Thyroid gland (tissue), 4 donors: ENCODE results near the gene USF1. TPM values are rescaled to one million over a fixed set of nuclear protein-coding genes. Genes with fewer than 3 reads are reported as not detected.

ENCODE experiments used
- DNase-seq, 2 donors: peaks; one replicate each; pipeline ENCODE4 v3.0.0-alpha.2; 2019
- H3K27ac ChIP-seq, 3 donors: fragments of 200-600 bp; sonication (generic); 1 replicate in 2 of 3; 2 replicates in 1 of 3; pipeline ENCODE4 v1.5.1; 2016 to 2019; ENCODE audit warnings: mild to moderate bottlenecking in 1 of 3, moderate library complexity in 1 of 3
- H3K27me3 ChIP-seq: fragments of 200-600 bp; sonication (generic); one replicate; pipeline ENCODE4 v1.5.1; 2019
- H3K36me3 ChIP-seq, 2 donors: fragments of 200-600 bp; sonication (generic); one replicate each; pipeline ENCODE4 v1.5.1; 2016 to 2019
- H3K4me1 ChIP-seq, 2 donors: fragments of 200-600 bp; sonication (generic); one replicate each; pipeline ENCODE4 v1.5.1; 2017 to 2019
- H3K4me3 ChIP-seq, 3 donors: fragments of 200-600 bp; sonication (generic); replicated peaks in 1 of 3; 1 replicate in 2 of 3; 2 replicates in 1 of 3; pipeline ENCODE4 v1.5.1; 2016; ENCODE audit warnings: mild to moderate bottlenecking in 1 of 3
- H3K9me3 ChIP-seq: fragments of 200-600 bp; sonication (generic); one replicate; pipeline ENCODE4 v1.5.1; 2017
- POLR2A ChIP-seq, 2 donors: fragments of 450-650 bp; IDR thresholded peaks; one replicate each; pipeline ENCODE4 v1.6.1; 2017; ENCODE audit warnings: antibody characterized with exemption in 2 of 2, mild to moderate bottlenecking in 2 of 2, moderate library complexity in 1 of 2
- WGBS, 2 donors: methylation state at CpG; one replicate each; pipeline ENCODE4 v1.1.5; 2017; 5-methylcytosine and 5-hydroxymethylcytosine counted together
- intact Hi-C: fragments of 100-400 bp; cut with DNase I; formaldehyde crosslinking; loops from one replicate; pipeline ENCODE4 v1.15.1; 2023
- total RNA-seq, 4 donors: library from RNA; depleted of rRNA; stranded (reverse); fragments of >200 nt; gene quantifications; one replicate each; pipeline ENCODE4 v1.2.3, GENCODE V29; 2016
- TF ChIP-seq, protein P1 (sequence below), 6 experiments: fragments of 200-600 bp in 3 of 6; fragments of 450-650 bp in 3 of 6; sonication (generic) in 3 of 6; IDR thresholded peaks; one replicate each; pipeline ENCODE4 v1.5.1; 2016 to 2019; ENCODE audit warnings: antibody characterized with exemption in 6 of 6, mild to moderate bottlenecking in 2 of 6, inconsistent platforms in 1 of 6, moderate library complexity in 1 of 6

Gene USF1
- total RNA-seq, 4 donors from 2014 or later = 56.0 to 71.0 (median 70.3) TPM

DNA sequence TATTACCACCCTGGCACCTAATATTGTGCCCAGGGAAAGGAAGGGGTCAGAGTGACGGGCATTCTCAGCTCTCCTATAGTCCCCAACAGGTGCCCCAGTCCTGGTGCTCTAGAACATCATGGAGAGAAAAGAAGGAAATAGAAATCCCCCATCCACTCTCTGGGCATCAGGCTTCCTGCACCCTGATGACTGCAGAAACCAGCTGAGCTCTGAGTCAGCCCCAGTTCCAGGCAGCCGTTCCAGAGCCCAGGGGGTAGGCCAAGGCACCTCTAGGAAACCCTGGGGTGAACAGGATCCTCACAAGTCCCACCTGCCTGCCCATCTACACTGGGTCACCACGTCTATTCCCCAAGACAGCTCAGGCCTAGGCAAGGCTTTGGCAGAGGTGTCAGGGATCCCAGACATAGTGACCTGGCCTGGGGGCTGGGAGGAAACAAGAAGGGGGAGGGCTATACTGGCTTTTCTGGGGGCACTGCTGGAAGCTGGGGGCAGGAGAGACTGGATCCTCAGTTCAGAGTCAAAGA lies 42.9 kb upstream of the USF1 start:
- intact Hi-C loops = no loop called here
- WGBS, 2 donors = 93 to 94% methylated on average over 2 to 3 of the region's 3 CpGs
- no peaks in the 10 kb centered on the region for H3K27me3 ChIP-seq

DNA sequence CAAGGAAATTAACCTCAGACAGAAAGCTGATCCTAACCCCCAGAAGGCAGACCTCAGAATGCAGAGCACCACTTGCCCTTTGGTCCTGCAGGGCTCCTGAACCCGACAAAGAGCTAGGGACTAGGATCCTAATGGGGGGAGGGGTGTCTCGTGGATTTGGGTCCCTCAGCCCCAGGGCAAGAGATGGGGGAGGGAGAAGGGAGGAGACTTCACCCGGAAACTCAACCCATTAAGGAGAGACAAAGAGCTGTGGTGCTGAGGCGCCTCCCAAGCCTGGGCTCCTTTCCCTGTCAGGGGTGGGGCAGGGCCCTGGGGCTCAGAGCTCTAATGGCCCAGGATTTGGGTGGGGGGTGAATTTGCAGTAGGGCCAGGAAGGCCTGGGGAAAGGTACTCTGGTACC lies 40.7 kb upstream of the USF1 start:
- intact Hi-C loops = no loop called here
- Histone ChIP-seq H3K9me3 (no peaks in the 10 kb centered on the region), H3K27ac (no peak overlapping the region), H3K4me3 (no peak overlapping the region), H3K36me3 (no peaks in the 10 kb centered on the region), H3K27me3 (no peaks in the 10 kb centered on the region), H3K4me1 (peaks cover 4 to 19% of the 10 kb centered on the region in 2 donors)
- no peak for DNase-seq
- TF ChIP-seq POLR2A (IDR thresholded peaks at IDR 0.05) = no peak
- TF ChIP-seq, protein P1, sequence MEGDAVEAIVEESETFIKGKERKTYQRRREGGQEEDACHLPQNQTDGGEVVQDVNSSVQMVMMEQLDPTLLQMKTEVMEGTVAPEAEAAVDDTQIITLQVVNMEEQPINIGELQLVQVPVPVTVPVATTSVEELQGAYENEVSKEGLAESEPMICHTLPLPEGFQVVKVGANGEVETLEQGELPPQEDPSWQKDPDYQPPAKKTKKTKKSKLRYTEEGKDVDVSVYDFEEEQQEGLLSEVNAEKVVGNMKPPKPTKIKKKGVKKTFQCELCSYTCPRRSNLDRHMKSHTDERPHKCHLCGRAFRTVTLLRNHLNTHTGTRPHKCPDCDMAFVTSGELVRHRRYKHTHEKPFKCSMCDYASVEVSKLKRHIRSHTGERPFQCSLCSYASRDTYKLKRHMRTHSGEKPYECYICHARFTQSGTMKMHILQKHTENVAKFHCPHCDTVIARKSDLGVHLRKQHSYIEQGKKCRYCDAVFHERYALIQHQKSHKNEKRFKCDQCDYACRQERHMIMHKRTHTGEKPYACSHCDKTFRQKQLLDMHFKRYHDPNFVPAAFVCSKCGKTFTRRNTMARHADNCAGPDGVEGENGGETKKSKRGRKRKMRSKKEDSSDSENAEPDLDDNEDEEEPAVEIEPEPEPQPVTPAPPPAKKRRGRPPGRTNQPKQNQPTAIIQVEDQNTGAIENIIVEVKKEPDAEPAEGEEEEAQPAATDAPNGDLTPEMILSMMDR (IDR thresholded peaks at IDR 0.05) = no peak
- WGBS, 2 donors = 57 to 83% methylated on average over 4 of the region's 4 CpGs

More for the DNA sequence above, 42.9 kb upstream of the USF1 start:
- no peak for DNase-seq
- Histone ChIP-seq H3K4me1 (peaks cover 4 to 12% of the 10 kb centered on the region in 2 donors), H3K9me3 (no peaks in the 10 kb centered on the region), H3K27ac (no peak overlapping the region), H3K36me3 (no peaks in the 10 kb centered on the region), H3K4me3 (no peak overlapping the region)
- TF ChIP-seq, protein P1 (IDR thresholded peaks at IDR 0.05) = no peak
- TF ChIP-seq POLR2A (IDR thresholded peaks at IDR 0.05) = no peak

DNA sequence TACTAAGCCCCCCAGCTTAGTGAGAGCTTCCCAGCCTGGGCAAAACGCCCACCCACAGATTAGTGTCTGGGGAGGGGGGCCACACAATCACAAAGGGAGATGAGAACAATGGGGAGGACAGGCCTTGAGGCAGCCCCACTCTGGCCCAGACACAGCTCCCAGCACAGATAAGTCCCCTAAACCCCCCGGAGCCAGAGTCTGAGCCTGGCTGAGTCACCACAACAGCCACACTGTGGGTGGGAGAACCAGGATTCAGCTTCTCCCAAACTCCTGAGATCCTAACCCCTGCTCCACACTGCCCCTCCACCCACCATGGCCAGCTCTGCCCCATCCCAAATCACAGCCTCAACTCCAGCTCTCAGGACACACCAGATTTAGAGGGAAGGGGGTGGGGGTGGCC lies 39.4 kb upstream of the USF1 start:
- Histone ChIP-seq H3K4me1 (peaks cover 4 to 19% of the 10 kb centered on the region in 2 donors), H3K27me3 (no peaks in the 10 kb centered on the region), H3K27ac (no peak overlapping the region), H3K36me3 (no peaks in the 10 kb centered on the region), H3K9me3 (no peaks in the 10 kb centered on the region), H3K4me3 (no peak overlapping the region)
- intact Hi-C loops = no loop called here
- no peak for DNase-seq
- 73 to 80% methylated on average over 2 of the region's 2 CpGs for WGBS, 2 donors
- no peak for TF ChIP-seq POLR2A (IDR thresholded peaks at IDR 0.05)
- TF ChIP-seq, protein P1 (IDR thresholded peaks at IDR 0.05) = no peak

DNA sequence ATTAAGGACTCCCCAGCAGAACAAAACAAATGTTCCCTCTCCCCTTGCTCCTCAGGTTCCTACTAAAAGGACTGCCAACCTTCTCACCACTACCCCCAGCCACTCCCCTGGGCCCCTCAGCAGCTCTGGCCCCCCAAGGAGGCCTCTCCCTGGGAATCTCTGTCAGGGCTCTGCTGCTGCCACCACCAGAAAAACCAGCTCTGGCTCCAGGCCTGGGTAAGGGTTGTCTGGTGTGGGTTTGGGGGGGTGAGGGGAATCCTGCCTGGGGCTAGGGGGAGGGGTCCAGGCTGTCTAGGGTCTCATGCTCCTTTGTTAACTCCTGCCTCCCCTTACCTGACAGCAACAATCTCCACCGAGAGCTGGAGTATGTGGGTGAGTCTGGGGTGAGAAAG lies 38.8 kb upstream of the USF1 start:
- Histone ChIP-seq H3K4me3 (no peak overlapping the region), H3K27ac (no peak overlapping the region), H3K9me3 (no peaks in the 10 kb centered on the region), H3K4me1 (peaks cover 4 to 18% of the 10 kb centered on the region in 2 donors), H3K27me3 (no peaks in the 10 kb centered on the region), H3K36me3 (no peaks in the 10 kb centered on the region)
- no peak for TF ChIP-seq POLR2A (IDR thresholded peaks at IDR 0.05)
- TF ChIP-seq, protein P1 (IDR thresholded peaks at IDR 0.05) = no peak
- intact Hi-C loops = no loop called here
- no peak for DNase-seq
- WGBS, 2 donors = 81 to 83% methylated on average over 1 of the region's 1 CpG

DNA sequence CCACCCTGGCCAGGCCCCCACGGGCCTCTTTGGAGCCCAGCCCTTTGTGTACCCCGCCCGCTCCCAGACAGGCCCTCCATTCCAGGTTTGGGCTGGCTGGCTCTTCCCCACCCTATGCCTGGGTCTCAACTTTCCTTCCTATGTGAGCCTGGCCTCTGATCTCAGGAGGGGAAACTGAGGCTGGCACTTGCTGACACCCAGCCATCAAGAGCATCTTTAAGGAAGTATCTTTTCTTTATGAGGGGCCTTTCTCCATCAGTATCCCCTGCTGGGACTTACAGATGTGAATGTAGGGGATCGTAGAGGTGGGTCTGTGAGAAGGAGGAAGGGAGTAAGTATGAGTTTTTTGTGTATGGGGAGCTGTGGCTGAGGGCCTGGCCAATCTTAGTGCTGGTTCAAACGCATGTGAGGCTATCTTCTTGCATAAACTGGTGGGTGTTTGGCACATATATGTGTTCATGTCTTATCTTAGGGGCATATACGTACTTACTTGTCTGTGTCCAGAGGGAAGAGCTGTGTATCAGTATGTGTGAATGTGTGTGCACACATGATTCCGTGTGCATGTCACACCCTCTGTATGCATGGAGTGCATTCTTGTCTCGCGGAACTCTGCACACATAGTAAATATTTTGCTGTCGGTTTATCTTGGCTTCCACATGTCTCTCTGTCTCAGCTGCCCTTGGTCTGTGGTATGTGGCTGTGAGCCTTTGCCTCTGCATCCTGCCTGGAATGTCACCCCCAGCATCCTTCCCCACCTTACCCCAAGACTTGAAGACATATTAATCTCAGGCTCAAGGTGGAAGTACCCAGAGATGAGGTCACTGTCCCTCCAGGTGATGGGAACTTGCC lies 38.2 kb upstream of the USF1 start:
- intact Hi-C loops = no loop called here
- H3K36me3 ChIP-seq = no peaks in the 10 kb centered on the region
- peaks cover 0 to 12% of the 10 kb centered on the region in 2 donors for H3K4me1 ChIP-seq
- no peak for TF ChIP-seq POLR2A (IDR thresholded peaks at IDR 0.05)
- TF ChIP-seq, protein P1 (IDR thresholded peaks at IDR 0.05) = no peak
- WGBS, 2 donors = 74 to 78% methylated on average over 8 to 10 of the region's 10 CpGs
- no peak for DNase-seq
- H3K27ac ChIP-seq = no peak overlapping the region
- H3K27me3 ChIP-seq = no peaks in the 10 kb centered on the region
- H3K9me3 ChIP-seq = no peaks in the 10 kb centered on the region
- no peak overlapping the region for H3K4me3 ChIP-seq
